ENCODE data around the gene DDX31. TPM values are rescaled to one million over a fixed set of nuclear protein-coding genes. Genes with fewer than 3 reads are reported as not detected.
"Not testable (repeated sequence)": the region's sequence is repeated elsewhere in the genome, so short reads cannot be mapped to it uniquely, and the experiment has no call there.

The DDX31 gene
- polyA plus RNA-seq = 10 to 100 TPM in 1 of 4 donors, 1 to 10 TPM in 3; 2.2 to 12.6 (median 4.9) TPM
- long read RNA-seq, donor 1 = 0 reads
- long read RNA-seq, donor 2 = 0 reads
- long read RNA-seq, donor 3, partial matches to known transcripts = 0 of 2 reads
- long read RNA-seq, donor 3, other reads (novel, unspliced or antisense) = 0 of 2 reads
- long read RNA-seq, donor 4, full-length matches to known transcripts = 1 of 1 reads
- long read RNA-seq, donor 4, partial matches to known transcripts = 0 of 1 reads
- long read RNA-seq, donor 4, other reads (novel, unspliced or antisense) = 0 of 1 reads
- long read RNA-seq, donor 5 = 0 reads
- long read RNA-seq, donor 6, full-length matches to known transcripts = 1 of 1 reads
- long read RNA-seq, donor 6, partial matches to known transcripts = 0 of 1 reads
- long read RNA-seq, donor 6, other reads (novel, unspliced or antisense) = 0 of 1 reads
- long read RNA-seq, donor 7 = 0 reads
- long read RNA-seq, donor 8, partial matches to known transcripts = 10 of 10 reads
- long read RNA-seq, donor 8, other reads (novel, unspliced or antisense) = 0 of 10 reads
- long read RNA-seq, donor 9 = 0 reads
- long read RNA-seq, donor 10, full-length matches to known transcripts = 3 of 3 reads
- long read RNA-seq, donor 10, partial matches to known transcripts = 0 of 3 reads
- long read RNA-seq, donor 10, other reads (novel, unspliced or antisense) = 0 of 3 reads

- no peak for FAIRE-seq
- no peaks in the 10 kb centered on the region for H3K27me3 ChIP-seq (ENCODE audit: control insufficient read depth in 3 of 3, insufficient read depth in 3 of 3, low read length in 3 of 3)
- 0 to 1% (median 0%) methylated on average over 72 to 77 of the region's 77 CpGs for WGBS, 3 donors
Measured at GRCh38 chr9:132669698-132670456, at the start of gene DDX31. TSS of gene DDX31 (minus strand) at chr9:132669983. CDS start at chr9:132669934, 49 bp downstream.

GRCh38 chr9:132718381-132718928 is 48.7 kb upstream of the DDX31 start:
- WGBS, 3 donors = 48 to 59% (median 50%) methylated on average over 8 of the region's 8 CpGs
- not testable (repeated sequence) for H3K27ac ChIP-seq (ENCODE audit: low read depth in 1 of 3, low read length in 2 of 3); H3K36me3 ChIP-seq (ENCODE audit: control insufficient read depth in 3 of 3, insufficient read depth in 2 of 3, low read depth in 1 of 3, low read length in 3 of 3); DNase-seq; H3K9me3 ChIP-seq (ENCODE audit: control insufficient read depth in 2 of 2, insufficient read depth in 1 of 2, low read depth in 1 of 2, low read length in 1 of 2); FAIRE-seq; H3K27me3 ChIP-seq (ENCODE audit: control insufficient read depth in 3 of 3, insufficient read depth in 3 of 3, low read length in 3 of 3); H3K4me3 ChIP-seq (ENCODE audit: low read depth in 1 of 3, low read length in 3 of 3); H3K4me1 ChIP-seq (ENCODE audit: control insufficient read depth in 3 of 3, insufficient read depth in 2 of 3, low read depth in 1 of 3, low read length in 2 of 3)

More at GRCh38 chr9:132669698-132670456, at the start of gene DDX31:
- peak within 1 kb of the TSS; percentile 84 to 100 (median 97) for H3K4me3 ChIP-seq (ENCODE audit: low read depth in 1 of 3, low read length in 3 of 3)
- no peaks in the 10 kb centered on the region for H3K9me3 ChIP-seq (ENCODE audit: control insufficient read depth in 2 of 2, insufficient read depth in 1 of 2, low read depth in 1 of 2, low read length in 1 of 2)
- peak; percentile 84 to 94 for DNase-seq
- peaks cover 0 to 12% (median 0%) of the 10 kb centered on the region in 3 donors for H3K4me1 ChIP-seq (ENCODE audit: control insufficient read depth in 3 of 3, insufficient read depth in 2 of 3, low read depth in 1 of 3, low read length in 2 of 3)
- H3K36me3 ChIP-seq (ENCODE audit: control insufficient read depth in 3 of 3, insufficient read depth in 2 of 3, low read depth in 1 of 3, low read length in 3 of 3) = no peaks in the 10 kb centered on the region
- H3K27ac ChIP-seq (ENCODE audit: low read depth in 1 of 3, low read length in 2 of 3) = peak within 1 kb of the TSS; percentile 84 to 99 (median 95)

GRCh38 chr9:132717326-132717945 is 47.7 kb upstream of the DDX31 start:
- no peaks in the 10 kb centered on the region for H3K4me1 ChIP-seq (ENCODE audit: control insufficient read depth in 3 of 3, insufficient read depth in 2 of 3, low read depth in 1 of 3, low read length in 2 of 3)
- H3K27me3 ChIP-seq (ENCODE audit: control insufficient read depth in 3 of 3, insufficient read depth in 3 of 3, low read length in 3 of 3) = peaks cover 0 to 7% (median 3%) of the 10 kb centered on the region in 3 donors
- no peaks in the 10 kb centered on the region for H3K9me3 ChIP-seq (ENCODE audit: control insufficient read depth in 2 of 2, insufficient read depth in 1 of 2, low read depth in 1 of 2, low read length in 1 of 2)
- DNase-seq (no peak), FAIRE-seq (no peak)
- no peak overlapping the region for H3K4me3 ChIP-seq (ENCODE audit: low read depth in 1 of 3, low read length in 3 of 3)
- H3K36me3 ChIP-seq (ENCODE audit: control insufficient read depth in 3 of 3, insufficient read depth in 2 of 3, low read depth in 1 of 3, low read length in 3 of 3) = no peaks in the 10 kb centered on the region
- WGBS, 3 donors = 63 to 71% (median 66%) methylated on average over 13 of the region's 13 CpGs
- H3K27ac ChIP-seq (ENCODE audit: low read depth in 1 of 3, low read length in 2 of 3) = no peak overlapping the region

GRCh38 chr9:132716007-132716406 is 46.2 kb upstream of the DDX31 start:
- peaks cover 0 to 7% (median 3%) of the 10 kb centered on the region in 3 donors for H3K27me3 ChIP-seq (ENCODE audit: control insufficient read depth in 3 of 3, insufficient read depth in 3 of 3, low read length in 3 of 3)

GRCh38 chr9:132712753-132713152 is 43.0 kb upstream of the DDX31 start:
- Histone ChIP-seq H3K36me3 (ENCODE audit: control insufficient read depth in 3 of 3, insufficient read depth in 2 of 3, low read depth in 1 of 3, low read length in 3 of 3) (no peaks in the 10 kb centered on the region), H3K4me1 (ENCODE audit: control insufficient read depth in 3 of 3, insufficient read depth in 2 of 3, low read depth in 1 of 3, low read length in 2 of 3) (no peaks in the 10 kb centered on the region), H3K4me3 (ENCODE audit: low read depth in 1 of 3, low read length in 3 of 3) (no peak overlapping the region), H3K9me3 (ENCODE audit: control insufficient read depth in 2 of 2, insufficient read depth in 1 of 2, low read depth in 1 of 2, low read length in 1 of 2) (no peaks in the 10 kb centered on the region), H3K27me3 (ENCODE audit: control insufficient read depth in 3 of 3, insufficient read depth in 3 of 3, low read length in 3 of 3) (peaks cover 0 to 5% (median 3%) of the 10 kb centered on the region in 3 donors), H3K27ac (ENCODE audit: low read depth in 1 of 3, low read length in 2 of 3) (no peak overlapping the region)
- FAIRE-seq (no peak), DNase-seq (no peak)
- WGBS, 3 donors = 61 to 75% (median 63%) methylated on average over 5 of the region's 5 CpGs

More at GRCh38 chr9:132716007-132716406, 46.2 kb upstream of the DDX31 start:
- no peak overlapping the region for H3K4me3 ChIP-seq (ENCODE audit: low read depth in 1 of 3, low read length in 3 of 3)
- H3K36me3 ChIP-seq (ENCODE audit: control insufficient read depth in 3 of 3, insufficient read depth in 2 of 3, low read depth in 1 of 3, low read length in 3 of 3) = no peaks in the 10 kb centered on the region
- WGBS, 3 donors = 74 to 88% (median 82%) methylated on average over 4 of the region's 4 CpGs
- no peaks in the 10 kb centered on the region for H3K9me3 ChIP-seq (ENCODE audit: control insufficient read depth in 2 of 2, insufficient read depth in 1 of 2, low read depth in 1 of 2, low read length in 1 of 2)
- DNase-seq (no peak), FAIRE-seq (no peak)
- no peaks in the 10 kb centered on the region for H3K4me1 ChIP-seq (ENCODE audit: control insufficient read depth in 3 of 3, insufficient read depth in 2 of 3, low read depth in 1 of 3, low read length in 2 of 3)
- H3K27ac ChIP-seq (ENCODE audit: low read depth in 1 of 3, low read length in 2 of 3) = no peak overlapping the region

- no peak for FAIRE-seq
- H3K36me3 ChIP-seq (ENCODE audit: control insufficient read depth in 3 of 3, insufficient read depth in 2 of 3, low read depth in 1 of 3, low read length in 3 of 3) = no peaks in the 10 kb centered on the region
Measured at GRCh38 chr9:132711846-132712245, 42.1 kb upstream of the DDX31 start.

GRCh38 chr9:132711152-132711551 is 41.4 kb upstream of the DDX31 start:
- 91 to 93% (median 92%) methylated on average over 5 of the region's 5 CpGs for WGBS, 3 donors
- H3K9me3 ChIP-seq (ENCODE audit: control insufficient read depth in 2 of 2, insufficient read depth in 1 of 2, low read depth in 1 of 2, low read length in 1 of 2); FAIRE-seq; DNase-seq; H3K4me1 ChIP-seq (ENCODE audit: control insufficient read depth in 3 of 3, insufficient read depth in 2 of 3, low read depth in 1 of 3, low read length in 2 of 3); H3K27me3 ChIP-seq (ENCODE audit: control insufficient read depth in 3 of 3, insufficient read depth in 3 of 3, low read length in 3 of 3); H3K27ac ChIP-seq (ENCODE audit: low read depth in 1 of 3, low read length in 2 of 3); H3K4me3 ChIP-seq (ENCODE audit: low read depth in 1 of 3, low read length in 3 of 3); H3K36me3 ChIP-seq (ENCODE audit: control insufficient read depth in 3 of 3, insufficient read depth in 2 of 3, low read depth in 1 of 3, low read length in 3 of 3): not testable (repeated sequence)

More at GRCh38 chr9:132711846-132712245, 42.1 kb upstream of the DDX31 start:
- Histone ChIP-seq H3K9me3 (ENCODE audit: control insufficient read depth in 2 of 2, insufficient read depth in 1 of 2, low read depth in 1 of 2, low read length in 1 of 2) (no peaks in the 10 kb centered on the region), H3K27ac (ENCODE audit: low read depth in 1 of 3, low read length in 2 of 3) (no peak overlapping the region), H3K4me3 (ENCODE audit: low read depth in 1 of 3, low read length in 3 of 3) (no peak overlapping the region), H3K27me3 (ENCODE audit: control insufficient read depth in 3 of 3, insufficient read depth in 3 of 3, low read length in 3 of 3) (no peaks in the 10 kb centered on the region), H3K4me1 (ENCODE audit: control insufficient read depth in 3 of 3, insufficient read depth in 2 of 3, low read depth in 1 of 3, low read length in 2 of 3) (no peaks in the 10 kb centered on the region)
- WGBS, 3 donors = 79 to 90% (median 85%) methylated on average over 3 of the region's 3 CpGs
- no peak for DNase-seq
